ENCODE measurements around the gene SRGAP1.

GRCh38 chr12:64034901-64035576 is 190.5 kb downstream of the SRGAP1 start:
- no peak for TF ChIP-seq ZNF514 (tag by site-specific recombination; IDR thresholded peaks at IDR 0.05)
- TF ChIP-seq, protein P1, sequence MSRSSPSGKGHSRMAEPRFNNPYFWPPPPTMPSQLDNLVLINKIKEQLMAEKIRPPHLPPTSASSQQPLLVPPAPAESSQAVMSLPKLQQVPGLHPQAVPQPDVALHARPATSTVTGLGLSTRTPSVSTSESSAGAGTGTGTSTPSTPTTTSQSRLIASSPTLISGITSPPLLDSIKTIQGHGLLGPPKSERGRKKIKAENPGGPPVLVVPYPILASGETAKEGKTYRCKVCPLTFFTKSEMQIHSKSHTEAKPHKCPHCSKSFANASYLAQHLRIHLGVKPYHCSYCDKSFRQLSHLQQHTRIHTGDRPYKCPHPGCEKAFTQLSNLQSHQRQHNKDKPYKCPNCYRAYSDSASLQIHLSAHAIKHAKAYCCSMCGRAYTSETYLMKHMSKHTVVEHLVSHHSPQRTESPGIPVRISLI (tag by site-specific recombination; IDR thresholded peaks at IDR 0.05), result no peak
- no peak for TF ChIP-seq ZNF335 (tag by site-specific recombination; conservative IDR thresholded peaks at IDR 0.05)
- TF ChIP-seq, protein P2, sequence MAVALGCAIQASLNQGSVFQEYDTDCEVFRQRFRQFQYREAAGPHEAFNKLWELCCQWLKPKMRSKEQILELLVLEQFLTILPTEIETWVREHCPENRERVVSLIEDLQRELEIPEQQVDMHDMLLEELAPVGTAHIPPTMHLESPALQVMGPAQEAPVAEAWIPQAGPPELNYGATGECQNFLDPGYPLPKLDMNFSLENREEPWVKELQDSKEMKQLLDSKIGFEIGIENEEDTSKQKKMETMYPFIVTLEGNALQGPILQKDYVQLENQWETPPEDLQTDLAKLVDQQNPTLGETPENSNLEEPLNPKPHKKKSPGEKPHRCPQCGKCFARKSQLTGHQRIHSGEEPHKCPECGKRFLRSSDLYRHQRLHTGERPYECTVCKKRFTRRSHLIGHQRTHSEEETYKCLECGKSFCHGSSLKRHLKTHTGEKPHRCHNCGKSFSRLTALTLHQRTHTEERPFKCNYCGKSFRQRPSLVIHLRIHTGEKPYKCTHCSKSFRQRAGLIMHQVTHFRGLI (tag by site-specific recombination; IDR thresholded peaks at IDR 0.05), result no peak
- TF ChIP-seq CTCF (tag by site-specific recombination; IDR thresholded peaks at IDR 0.05), result no peak
